Body of pancreas (tissue), 4 donors: ENCODE measurements around the gene PDE10A.
"Not testable (repeated sequence)": the region's sequence is repeated elsewhere in the genome, so short reads cannot be mapped to it uniquely, and the experiment has no call there.

ENCODE experiments used
- POLR2A ChIP-seq, 3 donors: fragments of 450-650 bp; IDR thresholded peaks; one replicate each; pipeline ENCODE4 v1.6.1; 2016; ENCODE audit warnings: antibody characterized with exemption in 3 of 3, mild to moderate bottlenecking in 2 of 3
- TF ChIP-seq, protein P1 (sequence below), 7 experiments: fragments of 450-650 bp in 4 of 7; fragments of 200-600 bp in 3 of 7; sonication (generic) in 3 of 7; IDR thresholded peaks; one replicate each; pipeline ENCODE4 v1.5.1; 2016 to 2019; ENCODE audit warnings: antibody characterized with exemption in 7 of 7

DNA sequence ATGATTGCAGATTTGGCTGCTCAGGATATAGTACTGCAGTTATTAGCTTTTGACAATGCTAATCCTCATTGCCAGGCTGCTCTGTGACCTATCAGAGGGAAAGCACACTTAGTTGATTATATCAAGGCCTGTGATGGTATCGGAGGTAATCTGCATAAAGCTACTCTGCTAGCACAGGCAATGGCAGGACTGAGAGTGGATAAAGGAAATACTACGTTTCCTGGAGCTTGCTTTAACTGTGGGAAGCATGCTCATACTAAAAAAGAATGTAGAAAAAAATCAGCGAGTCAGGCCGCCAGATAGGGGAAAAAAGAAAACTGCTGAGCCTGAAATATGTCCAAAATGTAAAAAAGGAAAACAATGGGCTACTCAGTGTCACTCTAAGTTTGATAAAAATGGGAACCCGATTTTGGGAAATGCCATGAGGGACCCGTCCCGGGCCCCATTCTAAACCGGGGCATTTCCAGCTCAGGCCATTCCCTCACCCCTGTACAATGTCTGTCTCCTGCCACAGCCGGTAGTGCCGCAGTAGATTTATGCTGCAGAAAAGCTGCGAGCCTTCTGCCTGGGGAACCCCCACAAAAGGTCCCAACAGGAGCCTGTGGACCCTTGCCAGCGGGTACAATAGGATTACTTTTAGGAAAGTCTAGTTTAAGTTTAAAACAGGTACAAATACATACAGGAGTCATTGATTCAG, 203.3 kb downstream of the PDE10A start:
- TF ChIP-seq, protein P1, sequence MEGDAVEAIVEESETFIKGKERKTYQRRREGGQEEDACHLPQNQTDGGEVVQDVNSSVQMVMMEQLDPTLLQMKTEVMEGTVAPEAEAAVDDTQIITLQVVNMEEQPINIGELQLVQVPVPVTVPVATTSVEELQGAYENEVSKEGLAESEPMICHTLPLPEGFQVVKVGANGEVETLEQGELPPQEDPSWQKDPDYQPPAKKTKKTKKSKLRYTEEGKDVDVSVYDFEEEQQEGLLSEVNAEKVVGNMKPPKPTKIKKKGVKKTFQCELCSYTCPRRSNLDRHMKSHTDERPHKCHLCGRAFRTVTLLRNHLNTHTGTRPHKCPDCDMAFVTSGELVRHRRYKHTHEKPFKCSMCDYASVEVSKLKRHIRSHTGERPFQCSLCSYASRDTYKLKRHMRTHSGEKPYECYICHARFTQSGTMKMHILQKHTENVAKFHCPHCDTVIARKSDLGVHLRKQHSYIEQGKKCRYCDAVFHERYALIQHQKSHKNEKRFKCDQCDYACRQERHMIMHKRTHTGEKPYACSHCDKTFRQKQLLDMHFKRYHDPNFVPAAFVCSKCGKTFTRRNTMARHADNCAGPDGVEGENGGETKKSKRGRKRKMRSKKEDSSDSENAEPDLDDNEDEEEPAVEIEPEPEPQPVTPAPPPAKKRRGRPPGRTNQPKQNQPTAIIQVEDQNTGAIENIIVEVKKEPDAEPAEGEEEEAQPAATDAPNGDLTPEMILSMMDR (IDR thresholded peaks at IDR 0.05) = not testable (repeated sequence)
- not testable (repeated sequence) for TF ChIP-seq POLR2A (IDR thresholded peaks at IDR 0.05)
